GM13976 (cell line): ENCODE measurements around the gene GGT6.
"Not testable (repeated sequence)": the region's sequence is repeated elsewhere in the genome, so short reads cannot be mapped to it uniquely, and the experiment has no call there.

Experiments
- DNase-seq: peaks from one replicate; pipeline ENCODE4 v3.0.0; 2012; ENCODE audit warnings: low spot score
- in situ Hi-C: fragments of 300-500 bp; cut with MboI; formaldehyde crosslinking; loops from one replicate; pipeline ENCODE4 v1.12.0; 2022; ENCODE audit warnings: low sequenced_read_pairs, mixed read lengths, inconsistent platforms; ENCODE audit not compliant: unreplicated experiment
- TF ChIP-seq, protein P1 (sequence below): IDR thresholded peaks from 2 replicates; pipeline ENCODE4 v1.5.1; 2012; ENCODE audit warnings: borderline replicate concordance, mild to moderate bottlenecking; ENCODE audit not compliant: insufficient read depth; ENCODE audit errors: extremely low read depth, missing control alignments, control extremely low read depth

GGT6 gene

GRCh38 chr17:4592240-4593005, 32.0 kb upstream of the GGT6 start:
- in situ Hi-C loops: no loop called here
- no peak for DNase-seq
- TF ChIP-seq, protein P1, sequence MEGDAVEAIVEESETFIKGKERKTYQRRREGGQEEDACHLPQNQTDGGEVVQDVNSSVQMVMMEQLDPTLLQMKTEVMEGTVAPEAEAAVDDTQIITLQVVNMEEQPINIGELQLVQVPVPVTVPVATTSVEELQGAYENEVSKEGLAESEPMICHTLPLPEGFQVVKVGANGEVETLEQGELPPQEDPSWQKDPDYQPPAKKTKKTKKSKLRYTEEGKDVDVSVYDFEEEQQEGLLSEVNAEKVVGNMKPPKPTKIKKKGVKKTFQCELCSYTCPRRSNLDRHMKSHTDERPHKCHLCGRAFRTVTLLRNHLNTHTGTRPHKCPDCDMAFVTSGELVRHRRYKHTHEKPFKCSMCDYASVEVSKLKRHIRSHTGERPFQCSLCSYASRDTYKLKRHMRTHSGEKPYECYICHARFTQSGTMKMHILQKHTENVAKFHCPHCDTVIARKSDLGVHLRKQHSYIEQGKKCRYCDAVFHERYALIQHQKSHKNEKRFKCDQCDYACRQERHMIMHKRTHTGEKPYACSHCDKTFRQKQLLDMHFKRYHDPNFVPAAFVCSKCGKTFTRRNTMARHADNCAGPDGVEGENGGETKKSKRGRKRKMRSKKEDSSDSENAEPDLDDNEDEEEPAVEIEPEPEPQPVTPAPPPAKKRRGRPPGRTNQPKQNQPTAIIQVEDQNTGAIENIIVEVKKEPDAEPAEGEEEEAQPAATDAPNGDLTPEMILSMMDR: no peak

DNA sequence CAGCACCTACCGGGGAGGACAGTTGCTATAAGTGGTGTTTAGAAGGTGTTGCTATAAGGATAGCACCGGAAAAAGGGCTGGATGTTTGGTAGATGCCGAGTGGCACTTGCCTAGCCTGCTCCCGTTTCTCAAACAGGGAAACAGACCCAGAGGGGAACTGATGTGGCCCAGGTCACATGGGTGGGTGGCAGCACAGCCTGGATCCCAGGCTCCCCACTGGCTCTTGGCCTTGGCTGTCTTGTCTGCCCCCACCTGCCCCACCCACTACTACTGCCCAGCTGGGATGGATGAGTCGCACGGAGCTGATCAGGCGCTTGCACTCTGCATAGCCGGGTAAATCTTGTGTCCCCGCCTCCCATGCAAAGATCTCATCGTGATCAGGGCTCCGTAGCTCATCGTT, 31.2 kb upstream of the GGT6 start:
- in situ Hi-C loops: no loop called here
- TF ChIP-seq, protein P1: no peak
- no peak for DNase-seq

DNA sequence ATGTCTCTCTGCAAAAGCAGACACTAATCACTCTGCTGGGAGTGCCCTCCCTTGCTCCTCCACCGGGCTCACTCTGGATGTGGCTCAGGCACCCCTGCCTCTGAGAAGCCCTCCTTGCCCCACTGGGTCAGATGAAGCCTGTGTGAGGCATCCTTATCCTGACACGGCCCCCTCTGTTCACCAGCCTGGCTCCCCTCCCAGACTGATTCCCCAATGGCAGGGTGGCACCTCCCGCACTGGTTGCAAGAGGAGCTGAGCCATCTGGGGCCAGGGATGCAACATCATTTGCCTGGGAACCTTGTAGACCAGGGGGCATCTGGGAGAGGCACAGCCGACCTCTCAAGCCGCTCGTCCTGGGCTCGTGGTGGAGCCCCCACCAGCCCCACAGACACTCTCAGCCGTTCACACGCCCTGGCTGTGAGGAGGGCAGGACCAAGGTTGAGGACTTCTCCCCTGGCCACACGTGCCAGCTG, 30.6 kb upstream of the GGT6 start:
- in situ Hi-C loops: no loop called here
- TF ChIP-seq, protein P1: no peak

GRCh38 chr17:4590042-4590441, 29.7 kb upstream of the GGT6 start:
- in situ Hi-C loops, DNase-seq: not testable (repeated sequence)

More for the DNA sequence above, 30.6 kb upstream of the GGT6 start:
- DNase-seq: no peak

GRCh38 chr17:4588898-4589625, 28.7 kb upstream of the GGT6 start:
- TF ChIP-seq, protein P1: no peak
- DNase-seq: no peak
- in situ Hi-C loops: no loop called here

DNA sequence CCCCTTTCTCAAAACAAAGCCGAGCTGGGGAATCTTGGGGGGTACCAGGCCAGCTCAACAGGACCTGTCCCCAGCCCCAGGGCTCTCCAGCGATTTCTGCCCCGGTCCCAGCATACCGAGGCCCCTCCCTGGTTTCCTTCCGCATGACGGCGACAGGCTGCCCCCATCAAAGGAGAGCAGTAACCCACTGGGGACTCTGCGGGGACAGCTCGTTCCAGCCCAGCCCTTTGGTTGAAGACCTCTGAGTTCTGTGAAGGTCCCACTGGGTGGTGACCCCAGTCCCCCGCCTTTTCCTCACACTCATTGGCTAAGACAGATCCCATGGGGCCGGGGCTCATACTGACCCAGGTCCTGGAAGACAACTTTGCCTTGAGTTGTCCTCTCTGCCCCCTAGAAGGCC, 28.0 kb upstream of the GGT6 start:
- in situ Hi-C loops: no loop called here
- DNase-seq: no peak
- TF ChIP-seq, protein P1: no peak

GRCh38 chr17:4587803-4588202, 27.4 kb upstream of the GGT6 start:
- in situ Hi-C loops: no loop called here
- TF ChIP-seq, protein P1: no peak

More at GRCh38 chr17:4587803-4588202, 27.4 kb upstream of the GGT6 start:
- no peak for DNase-seq
